Adipocyte (in vitro differentiated cells): ENCODE data around the gene BAK1.
"Not testable (repeated sequence)": the region's sequence is repeated elsewhere in the genome, so short reads cannot be mapped to it uniquely, and the experiment has no call there.

Experiments
- DNase-seq: peaks from one replicate; pipeline ENCODE4 v3.0.0-alpha.2; 2015; ENCODE audit warnings: low read depth
- H3K27me3 ChIP-seq: replicated peaks from 2 replicates; pipeline ENCODE4 v1.7.0; 2013; ENCODE audit warnings: mild to moderate bottlenecking, low read length, moderate library complexity; ENCODE audit not compliant: control insufficient read depth, insufficient read depth
- H3K36me3 ChIP-seq: 2 replicates; pipeline ENCODE4 v1.7.0; 2013; ENCODE audit warnings: low read length, mild to moderate bottlenecking, moderate library complexity; ENCODE audit not compliant: control insufficient read depth, insufficient read depth, severe bottlenecking
- H3K4me1 ChIP-seq: 2 replicates; pipeline ENCODE4 v1.7.0; 2013; ENCODE audit warnings: mild to moderate bottlenecking, low read length, moderate library complexity; ENCODE audit not compliant: control insufficient read depth, insufficient read depth
- H3K4me3 ChIP-seq: 2 replicates; pipeline ENCODE4 v1.7.0; 2013; ENCODE audit warnings: mild to moderate bottlenecking, low read length, moderate library complexity
- H3K9ac ChIP-seq: 2 replicates; pipeline ENCODE4 v1.7.0; 2013; ENCODE audit warnings: mild to moderate bottlenecking, low read length, moderate library complexity
- H3K9me3 ChIP-seq: 2 replicates; pipeline ENCODE4 v1.7.0; 2013; ENCODE audit warnings: mild to moderate bottlenecking, low read length, moderate library complexity; ENCODE audit not compliant: control insufficient read depth

BAK1 gene

GRCh38 chr6:33606642-33607041 lies 26.6 kb upstream of the BAK1 start:
- DNase-seq, result no peak
- Histone ChIP-seq H3K36me3 (no peaks in the 10 kb centered on the region), H3K4me1 (peaks cover 20% of the 10 kb centered on the region), H3K9me3 (no peaks in the 10 kb centered on the region), H3K4me3 (no peak overlapping the region), H3K9ac (no peak overlapping the region), H3K27me3 (no peaks in the 10 kb centered on the region)

GRCh38 chr6:33604941-33605854 lies 25.1 kb upstream of the BAK1 start:
- Histone ChIP-seq H3K36me3 (no peaks in the 10 kb centered on the region), H3K4me1 (peaks cover 19% of the 10 kb centered on the region), H3K9ac (no peak overlapping the region), H3K27me3 (no peaks in the 10 kb centered on the region), H3K9me3 (no peaks in the 10 kb centered on the region), H3K4me3 (no peak overlapping the region)
- DNase-seq, result no peak

- Histone ChIP-seq H3K4me3 (no peak overlapping the region), H3K9me3 (no peaks in the 10 kb centered on the region), H3K36me3 (no peaks in the 10 kb centered on the region), H3K4me1 (no peaks in the 10 kb centered on the region), H3K27me3 (no peaks in the 10 kb centered on the region), H3K9ac (no peak overlapping the region)
- no peak for DNase-seq
These were observed 22.1 kb upstream of the BAK1 start for GRCh38 chr6:33602180-33602579.

- H3K9me3 ChIP-seq, result no peaks in the 10 kb centered on the region
- H3K4me1 ChIP-seq, result no peaks in the 10 kb centered on the region
- no peak for DNase-seq
These were observed 20.7 kb upstream of the BAK1 start for GRCh38 chr6:33600761-33601160.

GRCh38 chr6:33599413-33599938 lies 19.4 kb upstream of the BAK1 start:
- peak; percentile 24 for DNase-seq
- H3K4me1 ChIP-seq, result no peaks in the 10 kb centered on the region

More at GRCh38 chr6:33600761-33601160, 20.7 kb upstream of the BAK1 start:
- H3K36me3 ChIP-seq, result no peaks in the 10 kb centered on the region
- H3K9ac ChIP-seq, result no peak overlapping the region
- H3K4me3 ChIP-seq, result no peak overlapping the region
- H3K27me3 ChIP-seq, result no peaks in the 10 kb centered on the region

GRCh38 chr6:33597551-33598322 lies 17.7 kb upstream of the BAK1 start:
- H3K9ac ChIP-seq, result no peak overlapping the region
- H3K9me3 ChIP-seq, result no peaks in the 10 kb centered on the region
- H3K36me3 ChIP-seq, result no peaks in the 10 kb centered on the region
- H3K4me3 ChIP-seq, result no peak overlapping the region
- H3K4me1 ChIP-seq, result no peaks in the 10 kb centered on the region
- H3K27me3 ChIP-seq, result no peaks in the 10 kb centered on the region
- DNase-seq, result no peak

More at GRCh38 chr6:33599413-33599938, 19.4 kb upstream of the BAK1 start:
- Histone ChIP-seq H3K9me3 (no peaks in the 10 kb centered on the region), H3K27me3 (no peaks in the 10 kb centered on the region), H3K9ac (no peak overlapping the region), H3K36me3 (no peaks in the 10 kb centered on the region), H3K4me3 (no peak overlapping the region)

- not testable (repeated sequence) for H3K9ac ChIP-seq, H3K4me3 ChIP-seq, H3K27me3 ChIP-seq, H3K4me1 ChIP-seq, DNase-seq, H3K36me3 ChIP-seq, H3K9me3 ChIP-seq
These were observed 16.8 kb upstream of the BAK1 start for GRCh38 chr6:33596894-33597293.

- H3K9me3 ChIP-seq, result no peaks in the 10 kb centered on the region
- no peak overlapping the region for H3K4me3 ChIP-seq
- no peak overlapping the region for H3K9ac ChIP-seq
- peaks cover 6% of the 10 kb centered on the region for H3K4me1 ChIP-seq
- H3K27me3 ChIP-seq, result no peaks in the 10 kb centered on the region
- H3K36me3 ChIP-seq, result no peaks in the 10 kb centered on the region
- no peak for DNase-seq
These were observed 15.1 kb upstream of the BAK1 start for GRCh38 chr6:33595001-33595846.

GRCh38 chr6:33593414-33593727 lies 13.3 kb upstream of the BAK1 start:
- no peak for DNase-seq
- Histone ChIP-seq H3K4me3 (no peak overlapping the region), H3K27me3 (no peaks in the 10 kb centered on the region), H3K36me3 (no peaks in the 10 kb centered on the region), H3K9me3 (no peaks in the 10 kb centered on the region), H3K9ac (no peak overlapping the region), H3K4me1 (peaks cover 10% of the 10 kb centered on the region)

- no peak overlapping the region for H3K4me3 ChIP-seq
- no peak for DNase-seq
- H3K9ac ChIP-seq, result no peak overlapping the region
- H3K9me3 ChIP-seq, result no peaks in the 10 kb centered on the region
- no peaks in the 10 kb centered on the region for H3K36me3 ChIP-seq
- H3K4me1 ChIP-seq, result peaks cover 10% of the 10 kb centered on the region
- no peaks in the 10 kb centered on the region for H3K27me3 ChIP-seq
These were observed 12.7 kb upstream of the BAK1 start for GRCh38 chr6:33592595-33593413.
